Ectodermal cell (in vitro differentiated cells): ENCODE results near the gene RHBDL1.
A peak's percentile ranks its signal among the peaks of the same experiment; 100 is the strongest.

ENCODE experiments used
- H3K27ac ChIP-seq: 2 replicates; pipeline ENCODE4 v1.7.0; 2013; ENCODE audit warnings: mild to moderate bottlenecking, low read depth, low read length; ENCODE audit not compliant: insufficient read depth, poor library complexity, severe bottlenecking
- H3K27me3 ChIP-seq: 2 replicates; pipeline ENCODE4 v1.7.0; 2013; ENCODE audit warnings: mild to moderate bottlenecking, low read length; ENCODE audit not compliant: insufficient read depth, control insufficient read depth, poor library complexity, severe bottlenecking
- H3K36me3 ChIP-seq: one replicate; pipeline ENCODE4 v1.7.0; 2013; ENCODE audit warnings: low read length; ENCODE audit not compliant: control insufficient read depth, insufficient read depth
- H3K4me1 ChIP-seq: one replicate; pipeline ENCODE4 v1.7.0; 2013; ENCODE audit warnings: low read length; ENCODE audit not compliant: control insufficient read depth, insufficient read depth
- H3K4me3 ChIP-seq: 2 replicates; pipeline ENCODE4 v1.7.0; 2013; ENCODE audit warnings: low read depth, low read length, control low read depth; ENCODE audit not compliant: insufficient read depth
- H3K9me3 ChIP-seq: 2 replicates; pipeline ENCODE4 v1.7.0; 2013; ENCODE audit warnings: mild to moderate bottlenecking, low read length, moderate library complexity; ENCODE audit not compliant: control insufficient read depth
- WGBS, 2 experiments: methylation state at CpG; one replicate each; pipeline ENCODE4 v1.1.7; 2013; ENCODE audit warnings: missing lambda C conversion rate in 2 of 2; 5-methylcytosine and 5-hydroxymethylcytosine counted together

RHBDL1 gene

GRCh38 chr16:680967-681745 is 5.7 kb downstream of the RHBDL1 start:
- Histone ChIP-seq H3K36me3 (peaks cover 15% of the 10 kb centered on the region), H3K27ac (no peak overlapping the region), H3K4me3 (peak overlapping the region; percentile 77), H3K4me1 (peaks cover 13% of the 10 kb centered on the region), H3K27me3 (peaks cover under 1% of the 10 kb centered on the region), H3K9me3 (no peaks in the 10 kb centered on the region)
- 66 to 67% methylated on average over 44 of the region's 44 CpGs for WGBS, 2 experiments

- Histone ChIP-seq H3K4me1 (peaks cover 13% of the 10 kb centered on the region), H3K27ac (no peak overlapping the region), H3K27me3 (no peaks in the 10 kb centered on the region), H3K9me3 (no peaks in the 10 kb centered on the region), H3K36me3 (peaks cover 15% of the 10 kb centered on the region), H3K4me3 (no peak overlapping the region)
- WGBS, 2 experiments, result 95 to 97% methylated on average over 28 of the region's 28 CpGs
These were observed 6.4 kb downstream of the RHBDL1 start for GRCh38 chr16:681746-682427.

GRCh38 chr16:682493-683395 is 7.3 kb downstream of the RHBDL1 start:
- Histone ChIP-seq H3K9me3 (no peaks in the 10 kb centered on the region), H3K4me1 (peaks cover 13% of the 10 kb centered on the region), H3K27me3 (no peaks in the 10 kb centered on the region), H3K27ac (no peak overlapping the region), H3K36me3 (peaks cover 19% of the 10 kb centered on the region), H3K4me3 (peak overlapping the region; percentile 73)
- WGBS, 2 experiments, result 93% methylated on average over 36 of the region's 36 CpGs

GRCh38 chr16:683396-684070 is 8.1 kb downstream of the RHBDL1 start:
- peaks cover 23% of the 10 kb centered on the region for H3K36me3 ChIP-seq
- H3K27ac ChIP-seq, result peak overlapping the region; percentile 36
- H3K27me3 ChIP-seq, result no peaks in the 10 kb centered on the region
- no peaks in the 10 kb centered on the region for H3K9me3 ChIP-seq
- peak overlapping the region; percentile 73 for H3K4me3 ChIP-seq
- H3K4me1 ChIP-seq, result peaks cover 13% of the 10 kb centered on the region
- 19% methylated on average over 57 of the region's 57 CpGs for WGBS, 2 experiments

GRCh38 chr16:684071-684794 is 8.8 kb downstream of the RHBDL1 start, which contains the start of gene JMJD8:
JMJD8 (minus strand) TSS chr16:684334; CDS start chr16:684319, 15 bp downstream.
- peaks cover 17% of the 10 kb centered on the region for H3K4me1 ChIP-seq
- no peaks in the 10 kb centered on the region for H3K27me3 ChIP-seq
- no peaks in the 10 kb centered on the region for H3K9me3 ChIP-seq
- peak within 1 kb of the TSS; percentile 73 for H3K4me3 ChIP-seq
- 10 to 11% methylated on average over 91 of the region's 91 CpGs for WGBS, 2 experiments
- H3K27ac ChIP-seq, result peak within 1 kb of the TSS; percentile 44
- H3K36me3 ChIP-seq, result peaks cover 23% of the 10 kb centered on the region

- 95 to 96% methylated on average over 61 of the region's 61 CpGs for WGBS, 2 experiments
- H3K27ac ChIP-seq, result no peak overlapping the region
- H3K9me3 ChIP-seq, result no peaks in the 10 kb centered on the region
- no peaks in the 10 kb centered on the region for H3K27me3 ChIP-seq
- no peak overlapping the region for H3K4me3 ChIP-seq
- peaks cover 21% of the 10 kb centered on the region for H3K4me1 ChIP-seq
- H3K36me3 ChIP-seq, result peaks cover 23% of the 10 kb centered on the region
These were observed 9.7 kb downstream of the RHBDL1 start for GRCh38 chr16:684961-685696.

- H3K4me3 ChIP-seq, result no peak overlapping the region
- H3K27me3 ChIP-seq, result peaks cover 4% of the 10 kb centered on the region
- peaks cover 21% of the 10 kb centered on the region for H3K4me1 ChIP-seq
- H3K36me3 ChIP-seq, result peaks cover 23% of the 10 kb centered on the region
- H3K27ac ChIP-seq, result no peak overlapping the region
- H3K9me3 ChIP-seq, result no peaks in the 10 kb centered on the region
- 82 to 85% methylated on average over 10 of the region's 10 CpGs for WGBS, 2 experiments
These were observed 10.5 kb downstream of the RHBDL1 start for GRCh38 chr16:685967-686366.

GRCh38 chr16:686459-687260 is 11.2 kb downstream of the RHBDL1 start:
- Histone ChIP-seq H3K27me3 (peaks cover 9% of the 10 kb centered on the region), H3K4me3 (no peak overlapping the region), H3K4me1 (peaks cover 15% of the 10 kb centered on the region), H3K27ac (no peak overlapping the region), H3K36me3 (peaks cover 21% of the 10 kb centered on the region), H3K9me3 (no peaks in the 10 kb centered on the region)
- WGBS, 2 experiments, result 96% methylated on average over 51 of the region's 51 CpGs
